ENCODE results near the gene SLC9C1.

DNA sequence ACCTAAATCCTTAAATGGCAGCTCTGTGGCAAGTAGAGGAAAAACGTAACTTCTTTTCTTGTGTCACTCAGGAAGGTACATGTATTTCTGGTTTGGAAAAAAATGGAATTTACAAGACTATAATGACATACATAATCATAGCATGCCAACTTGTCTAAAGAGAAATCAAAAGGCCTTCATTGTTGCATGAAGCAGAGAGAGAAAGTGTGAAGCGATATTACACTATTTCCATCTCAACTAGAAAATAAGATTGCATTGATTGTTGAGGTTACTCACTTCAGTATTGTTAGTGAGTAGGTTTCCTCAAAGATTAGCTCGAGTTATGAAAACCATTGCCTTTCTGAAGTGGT lies 93.7 kb downstream of the SLC9C1 start:
- TF ChIP-seq RBFOX2 (IDR thresholded peaks at IDR 0.05; ENCODE audit: low read depth, low read length) (no peak), SRSF4 (IDR thresholded peaks at IDR 0.05; ENCODE audit: low read depth, low read length, poor library complexity, severe bottlenecking) (no peak), SMARCC2 (IDR thresholded peaks at IDR 0.05) (no peak), MTA1 (CRISPR knock-in tag; IDR thresholded peaks at IDR 0.05; ENCODE audit: borderline replicate concordance) (no peak), POLR2AphosphoS5 (IDR thresholded peaks at IDR 0.05; ENCODE audit: low read depth, low read length) (no peak), ZNF510 (CRISPR knock-in tag; IDR thresholded peaks at IDR 0.05; ENCODE audit: low read depth) (no peak)
- TF ChIP-seq, protein P1, sequence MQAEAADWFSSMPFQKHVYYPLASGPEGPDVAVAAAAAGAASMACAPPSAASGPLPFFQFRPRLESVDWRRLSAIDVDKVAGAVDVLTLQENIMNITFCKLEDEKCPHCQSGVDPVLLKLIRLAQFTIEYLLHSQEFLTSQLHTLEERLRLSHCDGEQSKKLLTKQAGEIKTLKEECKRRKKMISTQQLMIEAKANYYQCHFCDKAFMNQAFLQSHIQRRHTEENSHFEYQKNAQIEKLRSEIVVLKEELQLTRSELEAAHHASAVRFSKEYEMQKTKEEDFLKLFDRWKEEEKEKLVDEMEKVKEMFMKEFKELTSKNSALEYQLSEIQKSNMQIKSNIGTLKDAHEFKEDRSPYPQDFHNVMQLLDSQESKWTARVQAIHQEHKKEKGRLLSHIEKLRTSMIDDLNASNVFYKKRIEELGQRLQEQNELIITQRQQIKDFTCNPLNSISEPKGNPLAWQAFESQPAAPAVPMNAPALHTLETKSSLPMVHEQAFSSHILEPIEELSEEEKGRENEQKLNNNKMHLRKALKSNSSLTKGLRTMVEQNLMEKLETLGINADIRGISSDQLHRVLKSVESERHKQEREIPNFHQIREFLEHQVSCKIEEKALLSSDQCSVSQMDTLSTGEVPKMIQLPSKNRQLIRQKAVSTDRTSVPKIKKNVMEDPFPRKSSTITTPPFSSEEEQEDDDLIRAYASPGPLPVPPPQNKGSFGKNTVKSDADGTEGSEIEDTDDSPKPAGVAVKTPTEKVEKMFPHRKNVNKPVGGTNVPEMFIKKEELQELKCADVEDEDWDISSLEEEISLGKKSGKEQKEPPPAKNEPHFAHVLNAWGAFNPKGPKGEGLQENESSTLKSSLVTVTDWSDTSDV (CRISPR knock-in tag; IDR thresholded peaks at IDR 0.05), result no peak
- TF ChIP-seq, protein P2, sequence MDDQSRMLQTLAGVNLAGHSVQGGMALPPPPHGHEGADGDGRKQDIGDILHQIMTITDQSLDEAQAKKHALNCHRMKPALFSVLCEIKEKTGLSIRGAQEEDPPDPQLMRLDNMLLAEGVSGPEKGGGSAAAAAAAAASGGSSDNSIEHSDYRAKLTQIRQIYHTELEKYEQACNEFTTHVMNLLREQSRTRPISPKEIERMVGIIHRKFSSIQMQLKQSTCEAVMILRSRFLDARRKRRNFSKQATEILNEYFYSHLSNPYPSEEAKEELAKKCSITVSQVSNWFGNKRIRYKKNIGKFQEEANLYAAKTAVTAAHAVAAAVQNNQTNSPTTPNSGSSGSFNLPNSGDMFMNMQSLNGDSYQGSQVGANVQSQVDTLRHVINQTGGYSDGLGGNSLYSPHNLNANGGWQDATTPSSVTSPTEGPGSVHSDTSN (CRISPR knock-in tag; IDR thresholded peaks at IDR 0.05; ENCODE audit: borderline replicate concordance), result no peak
- TF ChIP-seq, protein P3, sequence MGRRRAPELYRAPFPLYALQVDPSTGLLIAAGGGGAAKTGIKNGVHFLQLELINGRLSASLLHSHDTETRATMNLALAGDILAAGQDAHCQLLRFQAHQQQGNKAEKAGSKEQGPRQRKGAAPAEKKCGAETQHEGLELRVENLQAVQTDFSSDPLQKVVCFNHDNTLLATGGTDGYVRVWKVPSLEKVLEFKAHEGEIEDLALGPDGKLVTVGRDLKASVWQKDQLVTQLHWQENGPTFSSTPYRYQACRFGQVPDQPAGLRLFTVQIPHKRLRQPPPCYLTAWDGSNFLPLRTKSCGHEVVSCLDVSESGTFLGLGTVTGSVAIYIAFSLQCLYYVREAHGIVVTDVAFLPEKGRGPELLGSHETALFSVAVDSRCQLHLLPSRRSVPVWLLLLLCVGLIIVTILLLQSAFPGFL (CRISPR knock-in tag; IDR thresholded peaks at IDR 0.05), result no peak
- TF ChIP-seq, protein P4, sequence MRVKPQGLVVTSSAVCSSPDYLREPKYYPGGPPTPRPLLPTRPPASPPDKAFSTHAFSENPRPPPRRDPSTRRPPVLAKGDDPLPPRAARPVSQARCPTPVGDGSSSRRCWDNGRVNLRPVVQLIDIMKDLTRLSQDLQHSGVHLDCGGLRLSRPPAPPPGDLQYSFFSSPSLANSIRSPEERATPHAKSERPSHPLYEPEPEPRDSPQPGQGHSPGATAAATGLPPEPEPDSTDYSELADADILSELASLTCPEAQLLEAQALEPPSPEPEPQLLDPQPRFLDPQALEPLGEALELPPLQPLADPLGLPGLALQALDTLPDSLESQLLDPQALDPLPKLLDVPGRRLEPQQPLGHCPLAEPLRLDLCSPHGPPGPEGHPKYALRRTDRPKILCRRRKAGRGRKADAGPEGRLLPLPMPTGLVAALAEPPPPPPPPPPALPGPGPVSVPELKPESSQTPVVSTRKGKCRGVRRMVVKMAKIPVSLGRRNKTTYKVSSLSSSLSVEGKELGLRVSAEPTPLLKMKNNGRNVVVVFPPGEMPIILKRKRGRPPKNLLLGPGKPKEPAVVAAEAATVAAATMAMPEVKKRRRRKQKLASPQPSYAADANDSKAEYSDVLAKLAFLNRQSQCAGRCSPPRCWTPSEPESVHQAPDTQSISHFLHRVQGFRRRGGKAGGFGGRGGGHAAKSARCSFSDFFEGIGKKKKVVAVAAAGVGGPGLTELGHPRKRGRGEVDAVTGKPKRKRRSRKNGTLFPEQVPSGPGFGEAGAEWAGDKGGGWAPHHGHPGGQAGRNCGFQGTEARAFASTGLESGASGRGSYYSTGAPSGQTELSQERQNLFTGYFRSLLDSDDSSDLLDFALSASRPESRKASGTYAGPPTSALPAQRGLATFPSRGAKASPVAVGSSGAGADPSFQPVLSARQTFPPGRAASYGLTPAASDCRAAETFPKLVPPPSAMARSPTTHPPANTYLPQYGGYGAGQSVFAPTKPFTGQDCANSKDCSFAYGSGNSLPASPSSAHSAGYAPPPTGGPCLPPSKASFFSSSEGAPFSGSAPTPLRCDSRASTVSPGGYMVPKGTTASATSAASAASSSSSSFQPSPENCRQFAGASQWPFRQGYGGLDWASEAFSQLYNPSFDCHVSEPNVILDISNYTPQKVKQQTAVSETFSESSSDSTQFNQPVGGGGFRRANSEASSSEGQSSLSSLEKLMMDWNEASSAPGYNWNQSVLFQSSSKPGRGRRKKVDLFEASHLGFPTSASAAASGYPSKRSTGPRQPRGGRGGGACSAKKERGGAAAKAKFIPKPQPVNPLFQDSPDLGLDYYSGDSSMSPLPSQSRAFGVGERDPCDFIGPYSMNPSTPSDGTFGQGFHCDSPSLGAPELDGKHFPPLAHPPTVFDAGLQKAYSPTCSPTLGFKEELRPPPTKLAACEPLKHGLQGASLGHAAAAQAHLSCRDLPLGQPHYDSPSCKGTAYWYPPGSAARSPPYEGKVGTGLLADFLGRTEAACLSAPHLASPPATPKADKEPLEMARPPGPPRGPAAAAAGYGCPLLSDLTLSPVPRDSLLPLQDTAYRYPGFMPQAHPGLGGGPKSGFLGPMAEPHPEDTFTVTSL (CRISPR knock-in tag; IDR thresholded peaks at IDR 0.05; ENCODE audit: borderline replicate concordance), result no peak
- TF ChIP-seq, protein P5, sequence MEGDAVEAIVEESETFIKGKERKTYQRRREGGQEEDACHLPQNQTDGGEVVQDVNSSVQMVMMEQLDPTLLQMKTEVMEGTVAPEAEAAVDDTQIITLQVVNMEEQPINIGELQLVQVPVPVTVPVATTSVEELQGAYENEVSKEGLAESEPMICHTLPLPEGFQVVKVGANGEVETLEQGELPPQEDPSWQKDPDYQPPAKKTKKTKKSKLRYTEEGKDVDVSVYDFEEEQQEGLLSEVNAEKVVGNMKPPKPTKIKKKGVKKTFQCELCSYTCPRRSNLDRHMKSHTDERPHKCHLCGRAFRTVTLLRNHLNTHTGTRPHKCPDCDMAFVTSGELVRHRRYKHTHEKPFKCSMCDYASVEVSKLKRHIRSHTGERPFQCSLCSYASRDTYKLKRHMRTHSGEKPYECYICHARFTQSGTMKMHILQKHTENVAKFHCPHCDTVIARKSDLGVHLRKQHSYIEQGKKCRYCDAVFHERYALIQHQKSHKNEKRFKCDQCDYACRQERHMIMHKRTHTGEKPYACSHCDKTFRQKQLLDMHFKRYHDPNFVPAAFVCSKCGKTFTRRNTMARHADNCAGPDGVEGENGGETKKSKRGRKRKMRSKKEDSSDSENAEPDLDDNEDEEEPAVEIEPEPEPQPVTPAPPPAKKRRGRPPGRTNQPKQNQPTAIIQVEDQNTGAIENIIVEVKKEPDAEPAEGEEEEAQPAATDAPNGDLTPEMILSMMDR (CRISPR knock-in tag; IDR thresholded peaks at IDR 0.05), result no peak
